Activated CD4-positive, alpha-beta memory T cell treated with anti-CD3 and anti-CD28 coated beads for 36 hours (primary cell): ENCODE measurements around the gene CLNS1A. TPM values are rescaled to one million over a fixed set of nuclear protein-coding genes. Genes with fewer than 3 reads are reported as not detected.
"Not testable (repeated sequence)": the region's sequence is repeated elsewhere in the genome, so short reads cannot be mapped to it uniquely, and the experiment has no call there.

Experiments used
- CTCF ChIA-PET: fragments of 350-600 bp; sonication (Branson Sonifier 250); formaldehyde crosslinking; loops from one replicate; lab custom pipeline; 2021; ENCODE audit warnings: antibody characterized with exemption, inconsistent platforms; lab: Charles Lee
- POLR2A ChIA-PET: fragments of 350-600 bp; sonication (Branson Sonifier 250); formaldehyde crosslinking; loops from one replicate; lab custom pipeline; 2021; ENCODE audit warnings: antibody characterized with exemption; lab: Charles Lee
- DNase-seq: peaks from one replicate; pipeline ENCODE4 v3.0.0-alpha.2; 2020
- H3K27ac Mint-ChIP-seq: one replicate; pipeline ENCODE4 v1.8.0; 2021; ENCODE audit warnings: mixed read lengths
- H3K27me3 Mint-ChIP-seq: one replicate; pipeline ENCODE4 v1.8.0; 2021; ENCODE audit warnings: mixed read lengths
- H3K36me3 Mint-ChIP-seq: one replicate; pipeline ENCODE4 v1.8.0; 2021; ENCODE audit warnings: mixed read lengths
- H3K4me1 Mint-ChIP-seq: one replicate; pipeline ENCODE4 v1.8.0; 2021; ENCODE audit warnings: low read depth, mixed read lengths
- H3K4me3 Mint-ChIP-seq: one replicate; pipeline ENCODE4 v1.8.0; 2021; ENCODE audit warnings: mild to moderate bottlenecking, mixed read lengths
- H3K9me3 Mint-ChIP-seq: one replicate; pipeline ENCODE4 v1.8.0; 2021; ENCODE audit warnings: mixed read lengths
- intact Hi-C: fragments of 100-400 bp; cut with micrococcal nuclease; formaldehyde crosslinking; loops from one replicate; pipeline ENCODE4 v1.15.1; 2023
- total RNA-seq, 2 experiments: library from RNA; stranded (reverse); gene quantifications; one replicate each; pipeline ENCODE4 v1.2.3, GENCODE V29; 2021

The CLNS1A gene
- total RNA-seq, 2 experiments from 2014 or later, result 199 to 200 TPM

DNA sequence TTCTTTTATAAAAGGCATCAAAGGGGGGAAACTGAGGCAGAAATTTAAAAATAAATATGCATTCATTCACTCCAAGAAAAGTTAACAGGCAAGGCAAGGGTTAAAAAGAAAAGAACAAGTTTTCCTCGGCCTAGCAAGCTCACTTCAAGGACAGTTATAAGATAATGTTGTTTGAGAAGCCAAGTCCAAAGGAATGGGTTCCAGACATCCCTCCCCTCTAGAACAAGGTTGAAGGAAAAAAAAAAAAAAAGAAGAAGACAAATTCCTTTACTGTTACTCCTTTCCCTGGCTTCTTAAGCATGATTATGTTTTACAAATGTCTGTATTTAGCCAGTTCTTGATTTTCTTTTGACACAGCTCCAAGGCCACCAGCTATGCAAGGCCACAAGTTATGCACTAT lies 62.2 kb downstream of the CLNS1A start:
- POLR2A ChIA-PET, H3K9me3 Mint-ChIP-seq, CTCF ChIA-PET, H3K27ac Mint-ChIP-seq, DNase-seq, intact Hi-C loops, H3K36me3 Mint-ChIP-seq, H3K4me3 Mint-ChIP-seq, H3K27me3 Mint-ChIP-seq, H3K4me1 Mint-ChIP-seq: not testable (repeated sequence)

DNA sequence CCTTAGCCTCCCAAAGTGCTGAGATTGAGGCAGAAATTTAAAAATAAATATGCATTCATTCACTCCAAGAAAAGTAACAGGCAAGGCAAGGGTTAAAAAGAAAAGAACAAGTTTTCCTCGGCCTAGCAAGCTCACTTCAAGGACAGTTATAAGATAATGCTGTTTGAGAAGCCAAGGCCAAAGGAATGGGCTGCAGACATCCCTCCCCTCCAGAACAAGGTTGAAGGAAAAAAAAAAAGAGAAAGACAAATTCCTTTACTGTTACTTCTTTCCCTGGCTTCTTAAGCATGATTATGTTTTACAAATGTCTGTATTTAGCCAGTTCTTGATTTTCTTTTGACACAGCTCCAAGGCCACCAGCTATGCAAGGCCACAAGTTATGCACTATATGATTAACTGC lies 66.7 kb downstream of the CLNS1A start:
- intact Hi-C loops, H3K4me3 Mint-ChIP-seq, DNase-seq, H3K9me3 Mint-ChIP-seq, POLR2A ChIA-PET, H3K4me1 Mint-ChIP-seq, H3K27ac Mint-ChIP-seq, H3K36me3 Mint-ChIP-seq: not testable (repeated sequence)
- peaks cover 10% of the 10 kb centered on the region for H3K27me3 Mint-ChIP-seq
- CTCF ChIA-PET, result interaction anchor here (0.6 kb wide), 1 partner anchor 491 kb away, joined by 3 read pairs; no protein-coding TSS in a partner anchor

DNA sequence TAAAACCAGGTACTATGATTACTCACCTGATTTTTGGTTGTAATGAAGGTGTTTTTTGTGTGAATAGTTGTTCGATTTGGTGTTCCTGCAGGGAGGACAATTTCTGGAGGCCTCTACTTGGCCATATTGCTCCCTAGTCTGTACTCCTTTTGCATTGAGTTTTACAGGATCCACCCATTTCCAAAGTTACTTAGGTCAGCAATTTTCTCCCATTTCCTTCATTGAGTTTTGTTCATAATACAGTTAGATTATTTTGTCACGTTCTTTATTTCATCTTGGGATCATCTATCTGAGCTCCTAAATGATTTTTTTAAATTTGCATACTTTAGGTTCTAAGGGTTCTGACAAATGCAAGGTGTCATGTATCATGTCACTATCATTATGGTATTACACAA lies 67.9 kb downstream of the CLNS1A start:
- H3K36me3 Mint-ChIP-seq, result no peaks in the 10 kb centered on the region
- H3K27me3 Mint-ChIP-seq, result peaks cover 11% of the 10 kb centered on the region
- no peaks in the 10 kb centered on the region for H3K4me1 Mint-ChIP-seq
- H3K4me3 Mint-ChIP-seq, result no peak overlapping the region
- no peak for DNase-seq
- intact Hi-C loops, result no loop called here
- POLR2A ChIA-PET, result no interaction called here
- no peaks in the 10 kb centered on the region for H3K9me3 Mint-ChIP-seq
- CTCF ChIA-PET, result no interaction called here
- H3K27ac Mint-ChIP-seq, result no peak overlapping the region

DNA sequence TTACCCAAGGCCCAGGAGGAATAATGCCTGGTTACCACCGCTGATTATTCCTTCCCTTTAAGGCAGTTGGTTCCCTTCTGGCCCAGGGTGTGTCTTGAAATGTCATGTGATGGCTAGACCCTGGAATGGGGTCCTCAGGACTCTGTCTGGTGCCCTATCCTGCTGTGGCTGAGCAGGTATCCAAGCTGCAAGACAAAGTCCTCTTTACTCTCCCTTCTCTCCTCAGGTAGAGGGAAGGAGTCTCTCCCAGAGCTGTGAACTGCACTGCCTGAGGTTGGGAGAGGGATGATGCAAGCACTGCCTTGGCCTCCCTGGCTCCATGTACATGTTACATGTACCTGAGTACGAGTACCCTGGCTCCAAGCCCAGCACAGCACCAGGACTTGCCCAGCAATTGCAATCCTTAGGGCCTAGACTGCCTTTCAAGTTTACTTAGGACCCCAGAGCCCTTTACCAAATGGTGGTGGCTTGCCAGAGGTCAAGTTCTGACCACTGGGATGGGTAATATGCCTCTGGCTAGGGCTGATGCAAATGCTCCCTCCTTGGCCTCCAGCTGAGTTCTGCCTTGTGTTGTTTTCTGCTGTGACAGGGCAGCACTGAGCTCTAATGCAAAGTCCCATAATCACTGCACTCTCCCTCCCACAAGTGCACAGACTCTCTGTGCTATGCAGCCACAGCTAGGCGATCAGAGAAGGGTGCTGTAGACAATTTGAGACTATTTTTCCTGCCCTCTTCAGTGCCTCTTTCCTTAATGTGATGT lies 68.5 kb downstream of the CLNS1A start:
- POLR2A ChIA-PET, result no interaction called here
- no peaks in the 10 kb centered on the region for H3K9me3 Mint-ChIP-seq
- CTCF ChIA-PET, result no interaction called here
- H3K4me3 Mint-ChIP-seq, result no peak overlapping the region
- H3K4me1 Mint-ChIP-seq, result no peaks in the 10 kb centered on the region
- H3K36me3 Mint-ChIP-seq, result no peaks in the 10 kb centered on the region
- H3K27me3 Mint-ChIP-seq, result peaks cover 11% of the 10 kb centered on the region
- H3K27ac Mint-ChIP-seq, result no peak overlapping the region
- no peak for DNase-seq
- intact Hi-C loops, result no loop called here

DNA sequence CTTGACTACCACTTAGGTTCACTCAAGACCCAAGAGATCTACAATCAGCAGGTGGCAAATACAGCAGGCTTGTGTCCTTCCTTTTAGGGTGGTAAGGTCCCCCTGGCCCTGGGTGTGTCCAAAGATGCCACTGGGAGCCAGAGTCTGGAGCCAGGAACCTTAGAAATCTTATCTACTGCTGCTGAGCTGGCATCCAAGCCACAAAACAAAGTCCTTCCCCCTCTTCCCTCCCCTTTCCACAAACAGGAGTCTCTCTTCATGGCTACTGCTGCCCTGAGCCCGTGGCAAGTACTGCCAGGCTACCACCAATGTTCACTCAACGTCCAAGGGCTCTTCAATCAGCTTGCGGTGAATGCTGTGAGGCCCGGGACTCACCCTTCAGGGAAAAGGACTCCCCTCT lies 69.3 kb downstream of the CLNS1A start:
- H3K36me3 Mint-ChIP-seq, result no peaks in the 10 kb centered on the region
- POLR2A ChIA-PET, result no interaction called here
- no peak overlapping the region for H3K27ac Mint-ChIP-seq
- peaks cover 11% of the 10 kb centered on the region for H3K27me3 Mint-ChIP-seq
- no peaks in the 10 kb centered on the region for H3K9me3 Mint-ChIP-seq
- H3K4me1 Mint-ChIP-seq, result no peaks in the 10 kb centered on the region
- CTCF ChIA-PET, result no interaction called here
- intact Hi-C loops, result no loop called here
- DNase-seq, result no peak
- no peak overlapping the region for H3K4me3 Mint-ChIP-seq

Other genes with a start within 250 kb of the CLNS1A start
- 10 to 100 TPM; 30.4 to 33.1 TPM for gene PAK1, start 163.7 kb downstream of the CLNS1A start, total RNA-seq
- under 1 TPM; 0.34 to 0.48 TPM for gene AQP11, start 47.8 kb downstream of the CLNS1A start, total RNA-seq
- 10 to 100 TPM; 48.7 to 52.9 TPM for gene RSF1, start 182.9 kb upstream of the CLNS1A start, total RNA-seq
- 1 to 10 TPM; 9.5 to 10.0 TPM for gene AAMDC, start 183.3 kb upstream of the CLNS1A start, total RNA-seq